T-helper 2 cell treated with Interferon-gamma antibody and Interleukin-4, amounts not matched to agents 5 μg/mL and 100 μg/mL, for 36 hours (primary cell): Measurements from ENCODE around the gene HYAL3.
"Not testable (repeated sequence)": the region's sequence is repeated elsewhere in the genome, so short reads cannot be mapped to it uniquely, and the experiment has no call there.

Experiments used
- DNase-seq: peaks from one replicate; pipeline ENCODE4 v3.0.0; 2021; ENCODE audit warnings: low spot score
- H3K27ac Mint-ChIP-seq: one replicate; pipeline ENCODE4 v1.8.0; 2021; ENCODE audit warnings: mild to moderate bottlenecking, mixed read lengths
- H3K27me3 Mint-ChIP-seq: one replicate; pipeline ENCODE4 v1.8.0; 2021; ENCODE audit warnings: low read depth, mixed read lengths
- H3K36me3 Mint-ChIP-seq: one replicate; pipeline ENCODE4 v1.8.0; 2021; ENCODE audit warnings: low read depth, mixed read lengths
- H3K4me1 Mint-ChIP-seq: one replicate; pipeline ENCODE4 v1.8.0; 2021; ENCODE audit warnings: low read depth, mixed read lengths
- H3K4me3 Mint-ChIP-seq: one replicate; pipeline ENCODE4 v1.8.0; 2022; ENCODE audit warnings: mild to moderate bottlenecking, moderate library complexity, mixed read lengths
- H3K9me3 Mint-ChIP-seq: one replicate; pipeline ENCODE4 v1.8.0; 2021; ENCODE audit warnings: mixed read lengths

The HYAL3 gene

GRCh38 chr3:50278123-50278879, 20.9 kb downstream of the HYAL3 start:
- no peak overlapping the region for H3K4me3 Mint-ChIP-seq

GRCh38 chr3:50276762-50277101, 22.5 kb downstream of the HYAL3 start:
- no peak for DNase-seq
- H3K27ac Mint-ChIP-seq: no peak overlapping the region
- peaks cover 16% of the 10 kb centered on the region for H3K4me1 Mint-ChIP-seq
- no peak overlapping the region for H3K4me3 Mint-ChIP-seq
- peaks cover 46% of the 10 kb centered on the region for H3K27me3 Mint-ChIP-seq
- no peaks in the 10 kb centered on the region for H3K36me3 Mint-ChIP-seq
- H3K9me3 Mint-ChIP-seq: no peaks in the 10 kb centered on the region

More at GRCh38 chr3:50278123-50278879, 20.9 kb downstream of the HYAL3 start:
- no peak overlapping the region for H3K27ac Mint-ChIP-seq
- DNase-seq: no peak
- no peaks in the 10 kb centered on the region for H3K36me3 Mint-ChIP-seq
- H3K9me3 Mint-ChIP-seq: no peaks in the 10 kb centered on the region
- peaks cover 41% of the 10 kb centered on the region for H3K27me3 Mint-ChIP-seq
- peaks cover 12% of the 10 kb centered on the region for H3K4me1 Mint-ChIP-seq

- Mint-ChIP-seq H3K27me3 (peaks cover 46% of the 10 kb centered on the region), H3K4me3 (peak overlapping the region; percentile 40), H3K4me1 (peaks cover 16% of the 10 kb centered on the region), H3K27ac (no peak overlapping the region), H3K9me3 (no peaks in the 10 kb centered on the region), H3K36me3 (no peaks in the 10 kb centered on the region)
- no peak for DNase-seq
Observed at GRCh38 chr3:50275996-50276761, 23.0 kb downstream of the HYAL3 start.

- DNase-seq: no peak
- peak overlapping the region; percentile 40 for H3K4me3 Mint-ChIP-seq
- H3K27me3 Mint-ChIP-seq: peaks cover 46% of the 10 kb centered on the region
- peaks cover 16% of the 10 kb centered on the region for H3K4me1 Mint-ChIP-seq
- no peak overlapping the region for H3K27ac Mint-ChIP-seq
- H3K9me3 Mint-ChIP-seq: no peaks in the 10 kb centered on the region
- no peaks in the 10 kb centered on the region for H3K36me3 Mint-ChIP-seq
Observed at GRCh38 chr3:50275141-50275995, 23.8 kb downstream of the HYAL3 start.

- H3K4me1 Mint-ChIP-seq: peaks cover 16% of the 10 kb centered on the region
- H3K4me3 Mint-ChIP-seq: peak overlapping the region; percentile 62
- peak; percentile 73 for DNase-seq
- peaks cover 46% of the 10 kb centered on the region for H3K27me3 Mint-ChIP-seq
- H3K36me3 Mint-ChIP-seq: no peaks in the 10 kb centered on the region
- no peaks in the 10 kb centered on the region for H3K9me3 Mint-ChIP-seq
- peak overlapping the region; percentile 47 for H3K27ac Mint-ChIP-seq
Observed at GRCh38 chr3:50274371-50275104, 24.7 kb downstream of the HYAL3 start.

- H3K27ac Mint-ChIP-seq: no peak overlapping the region
- H3K36me3 Mint-ChIP-seq: no peaks in the 10 kb centered on the region
- H3K9me3 Mint-ChIP-seq: no peaks in the 10 kb centered on the region
- no peak for DNase-seq
- peaks cover 46% of the 10 kb centered on the region for H3K27me3 Mint-ChIP-seq
- H3K4me3 Mint-ChIP-seq: no peak overlapping the region
- peaks cover 16% of the 10 kb centered on the region for H3K4me1 Mint-ChIP-seq
Observed at GRCh38 chr3:50273689-50274065, 25.5 kb downstream of the HYAL3 start.

GRCh38 chr3:50272911-50273688, 26.1 kb downstream of the HYAL3 start:
- Mint-ChIP-seq H3K36me3 (no peaks in the 10 kb centered on the region), H3K9me3 (no peaks in the 10 kb centered on the region), H3K4me3 (peak overlapping the region; percentile 80), H3K4me1 (peaks cover 16% of the 10 kb centered on the region), H3K27me3 (peaks cover 43% of the 10 kb centered on the region), H3K27ac (no peak overlapping the region)
- DNase-seq: peak; percentile 87

- H3K27me3 Mint-ChIP-seq: peaks cover 43% of the 10 kb centered on the region
- DNase-seq, H3K27ac Mint-ChIP-seq, H3K4me3 Mint-ChIP-seq, H3K9me3 Mint-ChIP-seq, H3K36me3 Mint-ChIP-seq: not testable (repeated sequence)
- H3K4me1 Mint-ChIP-seq: peaks cover 16% of the 10 kb centered on the region
Observed at GRCh38 chr3:50272538-50272910, 26.7 kb downstream of the HYAL3 start.

GRCh38 chr3:50271314-50271936, 27.8 kb downstream of the HYAL3 start:
- Mint-ChIP-seq H3K4me1 (peaks cover 16% of the 10 kb centered on the region), H3K9me3 (no peaks in the 10 kb centered on the region), H3K4me3 (no peak overlapping the region), H3K27ac (peak overlapping the region; percentile 34), H3K27me3 (peaks cover 40% of the 10 kb centered on the region), H3K36me3 (no peaks in the 10 kb centered on the region)
- no peak for DNase-seq

GRCh38 chr3:50270422-50271224, 28.6 kb downstream of the HYAL3 start:
- Mint-ChIP-seq H3K4me1 (peaks cover 13% of the 10 kb centered on the region), H3K4me3 (no peak overlapping the region), H3K27me3 (peaks cover 38% of the 10 kb centered on the region), H3K27ac (no peak overlapping the region), H3K9me3 (no peaks in the 10 kb centered on the region), H3K36me3 (no peaks in the 10 kb centered on the region)
- DNase-seq: no peak

- no peaks in the 10 kb centered on the region for H3K36me3 Mint-ChIP-seq
- no peaks in the 10 kb centered on the region for H3K9me3 Mint-ChIP-seq
- H3K27ac Mint-ChIP-seq: no peak overlapping the region
- peaks cover 13% of the 10 kb centered on the region for H3K4me1 Mint-ChIP-seq
- no peak for DNase-seq
- H3K4me3 Mint-ChIP-seq: no peak overlapping the region
- H3K27me3 Mint-ChIP-seq: peaks cover 32% of the 10 kb centered on the region
Observed at GRCh38 chr3:50269977-50270413, 29.2 kb downstream of the HYAL3 start.

- no peak overlapping the region for H3K4me3 Mint-ChIP-seq
- no peaks in the 10 kb centered on the region for H3K36me3 Mint-ChIP-seq
- DNase-seq: no peak
- peaks cover 26% of the 10 kb centered on the region for H3K27me3 Mint-ChIP-seq
- peaks cover 10% of the 10 kb centered on the region for H3K4me1 Mint-ChIP-seq
- H3K27ac Mint-ChIP-seq: no peak overlapping the region
- H3K9me3 Mint-ChIP-seq: no peaks in the 10 kb centered on the region
Observed at GRCh38 chr3:50269460-50269859, 29.7 kb downstream of the HYAL3 start.
